22Rv1 (cell line): ENCODE results near the gene OR4F15.

ENCODE experiments used
- H3K27ac ChIP-seq: fragments of 450-650 bp; 2 replicates; pipeline ENCODE4 v1.5.1; 2017
- CTCF ChIP-seq: fragments of 450-650 bp; IDR thresholded peaks from 2 replicates; pipeline ENCODE4 v1.5.1; 2017; ENCODE audit warnings: mild to moderate bottlenecking
- ZFX ChIP-seq: fragments of 450-650 bp; IDR thresholded peaks from 2 replicates; pipeline ENCODE4 v1.6.1; 2017; ENCODE audit warnings: antibody characterized with exemption, borderline replicate concordance

Gene OR4F15

DNA sequence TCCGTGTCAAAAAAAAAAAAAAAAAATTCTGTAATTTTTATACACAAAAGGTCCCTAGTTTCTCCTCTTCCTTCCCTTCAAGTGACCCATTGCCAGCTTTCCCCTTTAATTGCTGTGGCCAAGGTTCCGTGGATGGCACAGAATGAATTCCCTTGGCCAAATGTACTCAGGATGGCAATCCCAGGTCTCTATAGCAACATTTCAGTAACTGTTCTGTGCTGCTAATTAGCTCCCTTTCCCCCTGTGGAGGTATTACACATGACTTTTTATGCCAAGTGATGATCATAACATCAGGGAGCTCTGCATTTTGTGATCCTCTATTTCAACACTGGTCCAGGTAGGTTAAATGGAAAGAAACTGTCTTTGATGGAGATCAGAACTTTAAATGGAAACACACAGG, 8.8 kb upstream of the OR4F15 start, which contains the start of gene OR4F6:
Gene OR4F6 (plus strand): TSS at position 301 of the 400 bp plus-strand sequence. CDS start 2,211 bp downstream, outside the sequence.
- no peak for TF ChIP-seq ZFX
- TF ChIP-seq CTCF = no peak
- H3K27ac ChIP-seq = no peak within 1 kb of the TSS

DNA sequence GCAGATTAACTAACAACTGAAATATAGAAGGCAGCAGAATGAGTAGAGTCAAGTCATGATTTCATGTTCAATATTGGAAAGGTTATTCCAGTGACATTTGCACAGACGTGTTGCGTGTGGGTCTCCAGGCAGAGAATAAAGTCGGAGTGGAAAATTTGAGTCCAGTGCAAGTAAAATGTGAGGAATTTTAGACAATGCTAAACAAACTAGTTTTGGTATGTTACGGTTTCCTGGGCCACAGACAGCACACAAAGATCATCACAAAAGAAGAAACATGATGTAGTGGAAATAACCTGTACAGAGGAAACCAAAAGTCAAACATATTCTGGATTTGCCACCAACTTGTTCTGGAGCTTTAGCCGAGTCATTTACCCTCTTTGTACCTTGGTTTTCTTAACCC, 8.3 kb upstream of the OR4F15 start:
- no peak overlapping the region for H3K27ac ChIP-seq
- TF ChIP-seq CTCF (no peak), ZFX (no peak)

DNA sequence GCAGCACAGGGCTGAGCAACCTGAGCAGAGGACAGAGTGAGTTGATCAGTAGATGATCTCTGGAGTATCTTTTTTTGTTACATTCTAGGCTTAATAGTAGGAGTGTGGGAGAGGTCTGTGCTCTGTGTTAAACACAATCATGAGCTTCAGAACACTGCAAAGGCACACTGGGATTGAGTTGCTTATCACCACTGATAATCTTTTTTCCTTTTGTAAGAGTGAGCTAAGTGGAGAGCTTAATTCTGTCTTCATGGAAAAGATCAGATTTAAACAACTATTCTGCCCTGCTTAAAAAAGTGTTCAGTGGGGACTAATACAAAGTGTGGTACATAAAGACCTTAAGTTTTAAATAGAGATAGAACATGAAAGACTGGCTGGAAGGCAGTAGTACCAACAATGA, 7.6 kb upstream of the OR4F15 start:
- TF ChIP-seq ZFX (no peak), CTCF (no peak)
- no peak overlapping the region for H3K27ac ChIP-seq

GRCh38 chr15:101804941-101805340, 7.1 kb upstream of the OR4F15 start:
- TF ChIP-seq ZFX (no peak), CTCF (no peak)
- no peak overlapping the region for H3K27ac ChIP-seq

DNA sequence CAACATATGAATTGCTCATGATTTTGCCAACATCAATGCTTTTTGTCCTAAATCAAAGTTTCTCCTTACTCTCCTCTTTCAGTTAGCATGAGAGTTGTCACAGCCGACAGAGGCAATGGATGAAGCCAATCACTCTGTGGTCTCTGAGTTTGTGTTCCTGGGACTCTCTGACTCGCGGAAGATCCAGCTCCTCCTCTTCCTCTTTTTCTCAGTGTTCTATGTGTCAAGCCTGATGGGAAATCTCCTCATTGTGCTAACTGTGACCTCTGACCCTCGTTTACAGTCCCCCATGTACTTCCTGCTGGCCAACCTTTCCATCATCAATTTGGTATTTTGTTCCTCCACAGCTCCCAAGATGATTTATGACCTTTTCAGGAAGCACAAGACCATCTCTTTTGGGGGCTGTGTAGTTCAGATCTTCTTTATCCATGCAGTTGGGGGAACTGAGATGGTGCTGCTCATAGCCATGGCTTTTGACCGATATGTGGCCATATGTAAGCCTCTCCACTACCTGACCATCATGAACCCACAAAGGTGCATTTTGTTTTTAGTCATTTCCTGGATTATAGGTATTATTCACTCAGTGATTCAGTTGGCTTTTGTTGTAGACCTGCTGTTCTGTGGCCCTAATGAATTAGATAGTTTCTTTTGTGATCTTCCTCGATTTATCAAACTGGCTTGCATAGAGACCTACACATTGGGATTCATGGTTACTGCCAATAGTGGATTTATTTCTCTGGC, 6.2 kb upstream of the OR4F15 start:
- no peak overlapping the region for H3K27ac ChIP-seq
- no peak for TF ChIP-seq CTCF
- no peak for TF ChIP-seq ZFX

GRCh38 chr15:101807345-101807945, 4.6 kb upstream of the OR4F15 start:
- no peak overlapping the region for H3K27ac ChIP-seq
- TF ChIP-seq ZFX = no peak
- TF ChIP-seq CTCF = no peak

DNA sequence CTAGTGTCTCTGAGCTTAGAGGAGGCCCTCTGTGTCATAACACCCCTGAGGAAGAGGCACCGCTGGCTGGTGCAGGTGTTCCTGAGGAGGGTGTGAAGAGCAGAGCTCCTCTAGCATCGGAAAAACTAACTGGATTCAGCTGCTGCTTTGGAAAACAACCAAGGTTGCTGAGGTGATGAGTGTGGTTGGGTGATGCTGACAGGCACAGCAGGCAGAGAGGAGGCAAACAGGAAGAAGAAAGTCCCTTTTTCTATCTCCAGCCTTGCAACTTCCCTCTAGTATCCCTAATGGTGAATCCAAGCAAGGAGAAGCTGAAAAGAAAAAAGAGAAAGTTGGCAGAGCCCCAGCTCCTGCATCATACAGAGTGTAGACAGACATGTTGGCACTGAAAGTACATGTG, 3.8 kb upstream of the OR4F15 start:
- H3K27ac ChIP-seq = no peak overlapping the region
- no peak for TF ChIP-seq ZFX
- no peak for TF ChIP-seq CTCF
